HepG2 (cell line): Measurements from ENCODE around the gene VEZT. TPM values are rescaled to one million over a fixed set of nuclear protein-coding genes. Genes with fewer than 3 reads are reported as not detected.

Experiments
- ARHGAP35 ChIP-seq: sonication (generic); formaldehyde crosslinking; IDR thresholded peaks from 2 replicates; pipeline ENCODE4 v1.9.0; 2022; ENCODE audit warnings: mild to moderate bottlenecking, inconsistent platforms, moderate library complexity, missing genetic modification reagents, borderline replicate concordance
- CBFB ChIP-seq: sonication (generic); formaldehyde crosslinking; IDR thresholded peaks from 2 replicates; pipeline ENCODE4 v1.4.0; 2020; ENCODE audit warnings: missing genetic modification reagents
- CBX5 ChIP-seq: sonication (generic); formaldehyde crosslinking; IDR thresholded peaks from 2 replicates; pipeline ENCODE4 v1.4.0; 2020; ENCODE audit warnings: missing genetic modification reagents, borderline replicate concordance
- GABPA ChIP-seq, 2 experiments: IDR thresholded peaks; 2 replicates each; pipeline ENCODE4 v1.6.1; 2011 to 2016; ENCODE audit warnings: low read depth in 2 of 2, low read length in 1 of 2, missing biosample characterization in 1 of 2, missing genetic modification characterization in 1 of 2
- HDAC2 ChIP-seq: sonication (generic); formaldehyde crosslinking; IDR thresholded peaks from 2 replicates; pipeline ENCODE4 v1.4.0; 2020; ENCODE audit warnings: missing genetic modification reagents
- HOXA5 ChIP-seq: sonication (generic); formaldehyde crosslinking; IDR thresholded peaks from 2 replicates; pipeline ENCODE4 v1.4.0; 2020; ENCODE audit warnings: missing genetic modification reagents
- KAT8 ChIP-seq: IDR thresholded peaks from 2 replicates; pipeline ENCODE4 v1.6.1; 2016; ENCODE audit warnings: missing genetic modification reagents, missing compliant biosample characterization
- KDM4B ChIP-seq: sonication (generic); formaldehyde crosslinking; IDR thresholded peaks from 2 replicates; pipeline ENCODE4 v1.4.0; 2020; ENCODE audit warnings: missing genetic modification reagents
- PAWR ChIP-seq: sonication (generic); formaldehyde crosslinking; IDR thresholded peaks from 2 replicates; pipeline ENCODE4 v1.4.0; 2020; ENCODE audit warnings: missing genetic modification reagents, mild to moderate bottlenecking, borderline replicate concordance
- SP1 ChIP-seq, 2 experiments: fragments of 450-650 bp in 1 of 2; sonication (generic) in 1 of 2; formaldehyde crosslinking in 1 of 2; IDR thresholded peaks; 2 replicates each; pipeline versions ENCODE4 v1.4.0 to v1.6.1; 2016 to 2020; ENCODE audit warnings: missing genetic modification reagents in 1 of 2
- SRF ChIP-seq: IDR thresholded peaks from 2 replicates; pipeline ENCODE4 v1.6.1; 2011; ENCODE audit warnings: mild to moderate bottlenecking, low read depth, low read length, moderate library complexity
- THRA ChIP-seq: sonication (generic); formaldehyde crosslinking; IDR thresholded peaks from 2 replicates; pipeline ENCODE4 v1.4.0; 2020; ENCODE audit warnings: missing genetic modification reagents, borderline replicate concordance
- TRIM24 ChIP-seq: sonication (generic); formaldehyde crosslinking; IDR thresholded peaks from 2 replicates; pipeline ENCODE4 v1.8.0; 2022; ENCODE audit warnings: mild to moderate bottlenecking, missing genetic modification reagents
- USF2 ChIP-seq, 2 experiments: sonication (generic) in 1 of 2; formaldehyde crosslinking in 1 of 2; IDR thresholded peaks; 2 replicates each; pipeline versions ENCODE4 v1.5.1 to v1.6.1; 2011 to 2020; ENCODE audit warnings: borderline replicate concordance in 1 of 2, low read depth in 1 of 2, low read length in 1 of 2, mild to moderate bottlenecking in 1 of 2, missing genetic modification reagents in 1 of 2, moderate library complexity in 1 of 2
- ZBTB10 ChIP-seq: sonication (generic); formaldehyde crosslinking; IDR thresholded peaks from 2 replicates; pipeline ENCODE4 v1.4.0; 2020; ENCODE audit warnings: missing genetic modification reagents, borderline replicate concordance
- ZBTB7B ChIP-seq: sonication (generic); formaldehyde crosslinking; IDR thresholded peaks from 2 replicates; pipeline ENCODE4 v1.4.0; 2020; ENCODE audit warnings: missing genetic modification reagents
- ZNF274 ChIP-seq: sonication (generic); formaldehyde crosslinking; IDR thresholded peaks from 2 replicates; pipeline ENCODE4 v1.5.1; 2020; ENCODE audit warnings: mild to moderate bottlenecking, missing genetic modification reagents
- ZNF704 ChIP-seq: sonication (generic); formaldehyde crosslinking; IDR thresholded peaks from 2 replicates; pipeline ENCODE4 v1.8.1; 2023; ENCODE audit warnings: mild to moderate bottlenecking, inconsistent platforms, moderate library complexity, missing genetic modification reagents, borderline replicate concordance
- ZNF784 ChIP-seq: sonication (generic); formaldehyde crosslinking; IDR thresholded peaks from 2 replicates; pipeline ENCODE4 v1.5.1; 2020; ENCODE audit warnings: missing genetic modification reagents, mild to moderate bottlenecking, borderline replicate concordance
- polyA plus RNA-seq, 8 experiments: library from polyadenylated mRNA; depleted of rRNA in 3 of 8; stranded (reverse) in 7 of 8; unstranded in 1 of 8; fragments of >200 nt; fragmentation: Illumina TruSeq in 4 of 8; extraction: Trizol in 4 of 8; gene quantifications; 2 replicates each; pipeline versions ENCODE4 v1.2.1 to v1.2.3, GENCODE V29; 2011 to 2016; ENCODE audit warnings: low read depth in 4 of 8, missing spikeins in 1 of 8, mixed read lengths in 1 of 8; ENCODE audit not compliant: insufficient read depth in 1 of 8
- total RNA-seq, 5 experiments: library from RNA; depleted of rRNA; stranded (reverse); fragments of >200 nt; fragmentation: Illumina TruSeq; extraction: Trizol; gene quantifications; 2 replicates each; pipeline ENCODE4 v1.2.3, GENCODE V29; 2016; ENCODE audit warnings: low read depth in 1 of 5

Gene VEZT
- total and polyA plus RNA-seq, 2 of the 13 experiments (the other 11 are each of a cell fraction or from before 2014, with no cell fraction given), result 35.5 to 51.6 TPM

- TF ChIP-seq ZBTB10 (CRISPR knock-in tag), result peak; percentile 64; the same call in 1 of the 2 replicates
- 0 out of 2 replicates have a peak, but pooled peaks have one; percentile 42 for TF ChIP-seq HDAC2
- TF ChIP-seq USF2 (IDR thresholded peaks at IDR 0.05; ENCODE audit: low read depth, low read length), result no peak
- TF ChIP-seq USF2 (CRISPR knock-in tag; IDR thresholded peaks at IDR 0.05; ENCODE audit: borderline replicate concordance), result peak; percentile 58
- TF ChIP-seq THRA (CRISPR knock-in tag), result no peak
- peak; percentile 92 for TF ChIP-seq SRF
- TF ChIP-seq CBFB, result peak; percentile 81; the same call in 1 of the 2 replicates
- peak; percentile 58; the same call in 1 of the 2 replicates for TF ChIP-seq CBX5 (CRISPR knock-in tag)
- no peak; the same call in 1 of the 2 replicates for TF ChIP-seq ZNF704 (CRISPR knock-in tag)
- TF ChIP-seq TRIM24 (CRISPR knock-in tag), result no peak
- TF ChIP-seq ARHGAP35 (CRISPR knock-in tag), result no peak
- 0 out of 2 replicates have a peak, but pooled peaks have one; percentile 21 for TF ChIP-seq ZNF784
- TF ChIP-seq GABPA (IDR thresholded peaks at IDR 0.05; ENCODE audit: low read depth, low read length), result no peak
- peak; percentile 65 for TF ChIP-seq GABPA (CRISPR knock-in tag; IDR thresholded peaks at IDR 0.05; ENCODE audit: low read depth)
- TF ChIP-seq ZNF274 (CRISPR knock-in tag), result peak; percentile 77; the same call in 1 of the 2 replicates
- no peak for TF ChIP-seq SP1 (IDR thresholded peaks at IDR 0.05)
- TF ChIP-seq SP1 (CRISPR knock-in tag; IDR thresholded peaks at IDR 0.05), result peak; percentile 98
- 0 out of 2 replicates have a peak, but pooled peaks have one; percentile 7 for TF ChIP-seq HOXA5 (CRISPR knock-in tag)
- no peak for TF ChIP-seq KDM4B (CRISPR knock-in tag)
- TF ChIP-seq KAT8 (CRISPR knock-in tag), result peak; percentile 83
- TF ChIP-seq PAWR (CRISPR knock-in tag), result no peak; the same call in 1 of the 2 replicates
- TF ChIP-seq ZBTB7B (CRISPR knock-in tag), result no peak
These were observed at the start of gene VEZT, which contains the start of gene FGD6 (continued) for GRCh38 chr12:95217377-95218149.
